Common myeloid progenitor, CD34-positive (primary cell): ENCODE data around the gene C1QTNF1.

Source experiments
- CTCF ChIA-PET: fragments of 350-600 bp; sonication (Branson Sonifier 250); formaldehyde crosslinking; loops from one replicate; lab custom pipeline; 2021; ENCODE audit warnings: antibody characterized with exemption; lab: Charles Lee
- POLR2A ChIA-PET: fragments of 350-600 bp; sonication (Branson Sonifier 250); formaldehyde crosslinking; loops from one replicate; lab custom pipeline; 2021; ENCODE audit warnings: antibody characterized with exemption; lab: Charles Lee
- DNase-seq, 3 donors: peaks; one replicate each; pipeline versions ENCODE4 v3.0.0 to v3.0.0-alpha.2; 2013
- H3K27ac ChIP-seq, 2 experiments: 1 replicate in 1 of 2; 2 replicates in 1 of 2; pipeline ENCODE4 v1.7.0; 2013; ENCODE audit warnings: inconsistent platforms in 2 of 2, low read length in 2 of 2, mild to moderate bottlenecking in 2 of 2, low read depth in 1 of 2, moderate library complexity in 1 of 2; ENCODE audit not compliant: severe bottlenecking in 2 of 2, insufficient read depth in 1 of 2, poor library complexity in 1 of 2
- H3K27me3 ChIP-seq, 5 experiments: replicated peaks in 2 of 5; 1 replicate in 3 of 5; 2 replicates in 2 of 5; pipeline versions ENCODE4 v1.6.1 to v1.7.0; 2013; ENCODE audit warnings: low read length in 4 of 5, mild to moderate bottlenecking in 2 of 5, moderate library complexity in 2 of 5, inconsistent platforms in 1 of 5; ENCODE audit not compliant: insufficient read depth in 5 of 5, control insufficient read depth in 4 of 5
- H3K36me3 ChIP-seq, 4 experiments: 1 replicate in 2 of 4; 2 replicates in 2 of 4; pipeline versions ENCODE4 v1.6.1 to v1.7.0; 2013; ENCODE audit warnings: low read length in 3 of 4, control low read depth in 1 of 4, mild to moderate bottlenecking in 1 of 4; ENCODE audit not compliant: control insufficient read depth in 4 of 4, insufficient read depth in 4 of 4
- H3K4me1 ChIP-seq, 4 experiments: 1 replicate in 3 of 4; 2 replicates in 1 of 4; pipeline versions ENCODE4 v1.6.1 to v1.7.1; 2013; ENCODE audit warnings: low read length in 3 of 4, mild to moderate bottlenecking in 3 of 4, control low read depth in 1 of 4, inconsistent platforms in 1 of 4, moderate library complexity in 1 of 4; ENCODE audit not compliant: control insufficient read depth in 4 of 4, insufficient read depth in 4 of 4; ENCODE audit errors: control extremely low read depth in 1 of 4
- H3K4me3 ChIP-seq, 7 experiments: 1 replicate in 4 of 7; 2 replicates in 3 of 7; pipeline versions ENCODE4 v1.5.1 to v1.7.0; 2013; ENCODE audit warnings: mild to moderate bottlenecking in 7 of 7, low read length in 6 of 7, moderate library complexity in 6 of 7, inconsistent platforms in 2 of 7, low read depth in 2 of 7, control low read depth in 1 of 7; ENCODE audit not compliant: insufficient read depth in 4 of 7, control insufficient read depth in 1 of 7; ENCODE audit errors: extremely low read depth in 1 of 7
- H3K9me3 ChIP-seq, 5 experiments: 1 replicate in 4 of 5; 2 replicates in 1 of 5; pipeline versions ENCODE4 v1.6.1 to v1.7.1; 2013; ENCODE audit warnings: low read length in 4 of 5, mild to moderate bottlenecking in 2 of 5, inconsistent platforms in 1 of 5, low read depth in 1 of 5, moderate library complexity in 1 of 5; ENCODE audit not compliant: control insufficient read depth in 4 of 5, insufficient read depth in 2 of 5; ENCODE audit errors: control extremely low read depth in 1 of 5
- WGBS: methylation state at CpG from one replicate; pipeline ENCODE4 v1.1.5; 2013; ENCODE audit not compliant: insufficient coverage; 5-methylcytosine and 5-hydroxymethylcytosine counted together

The C1QTNF1 gene

GRCh38 chr17:79075861-79076406 lies 52.0 kb downstream of the C1QTNF1 start:
- ChIA-PET POLR2A (interaction anchor here (0.6 kb wide), 1 partner anchor 18 kb away, joined by 4 read pairs; no protein-coding TSS in a partner anchor), CTCF (no interaction called here)
- no peaks in the 10 kb centered on the region for H3K27me3 ChIP-seq
- H3K4me1 ChIP-seq: peaks cover 5 to 18% (median 14%) of the 10 kb centered on the region in 4 experiments
- H3K9me3 ChIP-seq: no peaks in the 10 kb centered on the region
- H3K36me3 ChIP-seq: peaks cover 2 to 35% (median 27%) of the 10 kb centered on the region in 4 experiments
- no peak for DNase-seq
- 93% methylated on average over 9 of the region's 9 CpGs for WGBS
- H3K4me3 ChIP-seq: peak overlapping the region; percentile 60 to 89 (median 81)
- H3K27ac ChIP-seq: no peak overlapping the region

DNA sequence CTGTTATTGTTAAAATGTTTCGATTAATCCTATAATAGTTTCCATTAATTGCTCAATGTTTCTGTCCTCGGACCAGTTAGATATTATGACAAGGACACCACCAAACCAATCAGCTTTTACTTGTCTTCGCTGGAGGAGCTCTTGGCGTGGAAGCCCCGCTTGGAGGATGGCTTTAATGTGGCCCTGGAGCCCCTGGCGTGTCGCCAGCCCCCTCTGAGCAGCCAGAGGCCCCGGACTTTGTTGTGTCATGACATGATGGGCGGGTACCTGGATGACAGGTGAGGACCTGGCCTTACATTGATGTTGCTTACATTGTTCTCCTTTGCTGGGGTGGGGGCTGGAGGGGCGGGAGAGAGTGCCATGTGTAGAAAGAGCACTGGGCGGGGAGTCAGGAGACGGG lies 53.6 kb downstream of the C1QTNF1 start:
- DNase-seq: no peak
- no peaks in the 10 kb centered on the region for H3K27me3 ChIP-seq
- POLR2A ChIA-PET: no interaction called here
- H3K9me3 ChIP-seq: no peaks in the 10 kb centered on the region
- H3K4me3 ChIP-seq: no peak overlapping the region
- H3K4me1 ChIP-seq: peaks cover 5 to 18% (median 14%) of the 10 kb centered on the region in 4 experiments
- H3K27ac ChIP-seq: no peak overlapping the region
- WGBS: 100% methylated on average over 6 of the region's 12 CpGs
- CTCF ChIA-PET: interaction anchor here (1.0 to 1.2 kb wide), 2 partner anchors 10 to 24 kb away, joined by 3 to 4 read pairs; no protein-coding TSS in a partner anchor
- H3K36me3 ChIP-seq: peaks cover 2 to 43% (median 34%) of the 10 kb centered on the region in 4 experiments

DNA sequence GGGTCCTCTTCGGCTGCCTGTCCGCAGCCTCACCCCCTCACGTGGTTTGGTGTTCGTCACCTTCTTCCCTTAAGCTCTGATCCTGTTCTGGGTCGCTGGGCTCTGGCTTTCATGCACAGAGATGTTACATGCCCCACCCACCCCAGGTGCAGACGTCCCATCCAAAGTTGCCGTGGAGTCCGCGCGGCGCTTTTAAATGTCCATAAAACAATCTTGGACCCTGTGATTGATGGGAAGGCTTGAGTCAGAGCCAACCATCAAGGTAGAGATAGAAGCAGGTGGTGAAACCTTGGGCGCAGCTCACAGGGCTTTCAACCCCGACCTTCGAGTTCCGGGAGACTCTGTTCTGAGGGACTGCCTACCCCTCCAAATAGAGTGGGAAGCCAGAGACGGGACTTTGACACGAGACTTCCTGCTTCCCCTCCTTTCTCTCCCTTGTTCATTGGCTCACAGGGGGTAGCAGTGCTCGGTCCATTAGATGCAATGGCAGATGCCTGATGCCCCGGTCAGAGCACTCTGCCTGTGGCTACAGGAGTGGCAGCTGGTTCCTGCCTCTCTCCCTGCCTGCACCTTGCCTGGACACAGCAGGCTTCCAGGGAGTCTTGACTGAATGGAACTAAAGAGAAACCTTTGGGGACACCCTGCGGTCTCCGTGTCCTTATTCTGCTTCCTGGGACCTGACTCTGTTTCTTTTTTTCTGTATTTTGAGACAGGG lies 54.7 kb downstream of the C1QTNF1 start:
- WGBS: 95% methylated on average over 17 of the region's 21 CpGs
- DNase-seq: no peak

GRCh38 chr17:79079421-79080200 lies 55.6 kb downstream of the C1QTNF1 start:
- Histone ChIP-seq H3K4me3 (no peak overlapping the region), H3K9me3 (no peaks in the 10 kb centered on the region), H3K27ac (no peak overlapping the region), H3K27me3 (no peaks in the 10 kb centered on the region), H3K36me3 (peaks cover 2 to 61% (median 46%) of the 10 kb centered on the region in 4 experiments), H3K4me1 (peaks cover 5 to 13% (median 10%) of the 10 kb centered on the region in 4 experiments)
- 93% methylated on average over 20 of the region's 22 CpGs for WGBS
- CTCF ChIA-PET: interaction anchor here (1.2 to 1.9 kb wide), 2 partner anchors 10 to 15 kb away, joined by 4 to 5 read pairs; no protein-coding TSS in a partner anchor
- POLR2A ChIA-PET: no interaction called here
- DNase-seq: no peak

More for the DNA sequence above, 54.7 kb downstream of the C1QTNF1 start:
- no peak overlapping the region for H3K27ac ChIP-seq
- peaks cover 2 to 51% (median 40%) of the 10 kb centered on the region in 4 experiments for H3K36me3 ChIP-seq
- peaks cover 5 to 18% (median 14%) of the 10 kb centered on the region in 4 experiments for H3K4me1 ChIP-seq
- H3K4me3 ChIP-seq: no peak overlapping the region
- no peaks in the 10 kb centered on the region for H3K27me3 ChIP-seq
- ChIA-PET POLR2A (no interaction called here), CTCF (interaction anchor here (1.0 to 1.2 kb wide), 4 partner anchors 9 to 307 kb away, joined by 3 to 4 read pairs (median 4); no protein-coding TSS in a partner anchor)
- no peaks in the 10 kb centered on the region for H3K9me3 ChIP-seq

DNA sequence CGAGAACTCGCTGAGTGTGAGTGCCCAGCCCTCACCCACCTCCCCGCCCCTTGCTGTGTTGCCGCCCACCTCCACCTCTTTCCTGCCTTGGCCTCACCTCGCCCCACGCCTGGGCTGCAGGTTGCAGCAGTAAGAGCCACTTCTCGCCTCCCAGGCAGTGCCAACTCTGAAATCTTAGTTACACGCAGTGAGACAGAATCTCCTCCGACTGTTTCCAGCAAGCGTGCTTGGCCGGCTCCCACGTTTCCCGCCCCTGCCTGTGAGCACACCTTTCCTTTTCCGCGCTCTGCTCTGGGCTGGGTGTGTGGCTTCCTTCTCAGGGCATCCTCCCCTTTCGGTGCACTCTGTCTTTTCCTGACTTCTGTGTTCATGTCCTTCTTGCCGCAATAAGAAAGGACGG lies 56.4 kb downstream of the C1QTNF1 start:
- Histone ChIP-seq H3K36me3 (peaks cover 2 to 69% (median 51%) of the 10 kb centered on the region in 4 experiments), H3K4me1 (peaks cover 5 to 10% (median 8%) of the 10 kb centered on the region in 4 experiments), H3K9me3 (no peaks in the 10 kb centered on the region), H3K4me3 (no peak overlapping the region), H3K27me3 (no peaks in the 10 kb centered on the region), H3K27ac (no peak overlapping the region)
- ChIA-PET POLR2A (no interaction called here), CTCF (interaction anchor here (1.0 to 11.6 kb wide), 3 partner anchors 9 to 312 kb away, joined by 3 to 136 read pairs (median 5); no protein-coding TSS in a partner anchor)
- no peak for DNase-seq
- 95% methylated on average over 18 of the region's 18 CpGs for WGBS

DNA sequence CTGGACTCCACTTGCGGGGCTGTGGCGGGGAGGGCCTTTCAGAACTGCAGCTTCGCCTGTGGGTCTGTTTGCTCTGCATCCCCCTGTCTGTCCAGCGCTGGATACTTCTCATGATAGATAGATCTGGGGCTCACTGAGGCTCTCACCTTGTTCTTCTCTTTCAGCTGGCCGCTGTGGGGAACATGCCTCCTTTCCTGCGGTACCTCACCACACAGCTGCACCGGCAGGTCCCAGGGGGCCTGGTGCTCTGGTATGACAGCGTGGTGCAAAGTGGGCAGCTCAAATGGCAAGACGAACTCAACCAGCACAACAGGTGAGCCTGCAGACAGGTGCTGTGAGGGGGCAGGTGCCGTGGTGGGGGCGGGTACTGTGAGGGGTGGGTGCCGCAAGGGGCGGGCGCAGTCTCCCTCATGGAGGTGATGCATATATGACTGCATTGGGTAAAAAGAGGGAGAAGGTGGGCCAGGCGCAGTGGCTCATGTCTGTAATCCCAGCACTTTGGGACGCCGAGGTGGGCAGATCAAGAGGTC lies 56.9 kb downstream of the C1QTNF1 start:
- no peaks in the 10 kb centered on the region for H3K9me3 ChIP-seq
- no peak overlapping the region for H3K4me3 ChIP-seq
- DNase-seq: no peak
- no peaks in the 10 kb centered on the region for H3K27me3 ChIP-seq
- ChIA-PET POLR2A (no interaction called here), CTCF (interaction anchor here (0.8 to 11.6 kb wide), 6 partner anchors 8 to 312 kb away, joined by 3 to 136 read pairs (median 5); no protein-coding TSS in a partner anchor)
- no peak overlapping the region for H3K27ac ChIP-seq
- peaks cover 2 to 73% (median 53%) of the 10 kb centered on the region in 4 experiments for H3K36me3 ChIP-seq
- H3K4me1 ChIP-seq: peaks cover 2 to 6% (median 3%) of the 10 kb centered on the region in 4 experiments
- 94% methylated on average over 7 of the region's 17 CpGs for WGBS
